Panc1 (cell line): ENCODE measurements around the gene FOSB.

Experiments used
- CTCF ChIP-seq: fragments of 450-650 bp; IDR thresholded peaks from 2 replicates; pipeline ENCODE4 v1.5.1; 2017; ENCODE audit warnings: mild to moderate bottlenecking
- POLR2AphosphoS5 ChIP-seq: IDR thresholded peaks from 2 replicates; pipeline ENCODE4 v1.6.1; 2012; ENCODE audit warnings: mild to moderate bottlenecking, low read depth, low read length, moderate library complexity
- REST ChIP-seq, 2 experiments: IDR thresholded peaks; 2 replicates each; pipeline ENCODE4 v1.6.1; 2011 to 2012; ENCODE audit warnings: low read depth in 2 of 2, control low read depth in 1 of 2, low read length in 1 of 2, mild to moderate bottlenecking in 1 of 2, moderate library complexity in 1 of 2; ENCODE audit not compliant: insufficient read depth in 1 of 2
- SIN3A ChIP-seq: IDR thresholded peaks from 2 replicates; pipeline ENCODE4 v1.6.1; 2012; ENCODE audit warnings: low read depth, mild to moderate bottlenecking, low read length, moderate library complexity, borderline replicate concordance; ENCODE audit not compliant: insufficient read depth
- TCF7L2 ChIP-seq: IDR thresholded peaks from 2 replicates; pipeline ENCODE4 v1.6.1; 2011; ENCODE audit warnings: mild to moderate bottlenecking, low read depth, low read length, inconsistent platforms

- no peak for TF ChIP-seq CTCF
- no peak for TF ChIP-seq SIN3A
- TF ChIP-seq REST (IDR thresholded peaks at IDR 0.05; ENCODE audit: insufficient read depth in 1 of 2, low read depth in 2 of 2, low read length in 1 of 2): no peak
- TF ChIP-seq POLR2AphosphoS5: no peak
- no peak for TF ChIP-seq TCF7L2
These were observed 711 bp upstream of the FOSB start for GRCh38 chr19:45467115-45467455.
